Endothelial cell of umbilical vein (primary cell): ENCODE data around the gene FLT1. TPM values are rescaled to one million over a fixed set of nuclear protein-coding genes. Genes with fewer than 3 reads are reported as not detected.
A peak's percentile ranks its signal among the peaks of the same experiment; 100 is the strongest.

Source experiments
- BruUV-seq: library from RNA; stranded (reverse); fragments of 400-500 nt; replicated peaks from 2 replicates; lab custom pipeline; 2021; lab: Mats Ljungman, UMichigan
- CTCF ChIA-PET: fragments of 300-600, 350-600 bp; sonication (Branson Sonifier 250); formaldehyde crosslinking; loops from one replicate; lab custom pipeline; 2021; ENCODE audit warnings: antibody characterized with exemption, inconsistent platforms; lab: Charles Lee
- POLR2A ChIA-PET: fragments of 300-600, 350-600 bp; sonication (Branson Sonifier 250); formaldehyde crosslinking; loops from one replicate; lab custom pipeline; 2021; ENCODE audit warnings: antibody characterized with exemption, inconsistent platforms; lab: Charles Lee
- DNase-seq: peaks from one replicate; pipeline ENCODE4 v3.0.0-alpha.2; 2011; ENCODE audit warnings: low read depth, low spot score
- FAIRE-seq: peaks from 2 replicates; lab custom pipeline; 2011; peaks lifted over from hg19 to GRCh38; lab: Jason Lieb, UNC
- H2AFZ ChIP-seq: 2 replicates; pipeline ENCODE4 v1.6.0; 2012; ENCODE audit warnings: low read depth, low read length, control low read depth, inconsistent platforms
- H3K27ac ChIP-seq: 2 replicates; pipeline ENCODE4 v1.5.1; 2011; ENCODE audit warnings: low read depth, mild to moderate bottlenecking, control low read depth, low read length, moderate library complexity; ENCODE audit not compliant: insufficient read depth
- H3K27me3 ChIP-seq, 2 experiments: 2 replicates each; pipeline versions ENCODE4 v1.6.0 to v1.6.1; 2011; ENCODE audit warnings: low read length in 2 of 2, mixed read lengths in 1 of 2; ENCODE audit not compliant: control insufficient read depth in 2 of 2, insufficient read depth in 2 of 2
- H3K36me3 ChIP-seq, 2 experiments: 2 replicates in 1 of 2; 3 replicates in 1 of 2; pipeline ENCODE4 v1.5.1; 2011; ENCODE audit warnings: low read length in 2 of 2, mild to moderate bottlenecking in 1 of 2, moderate library complexity in 1 of 2; ENCODE audit not compliant: control insufficient read depth in 2 of 2, insufficient read depth in 2 of 2; ENCODE audit errors: extremely low read depth in 1 of 2
- H3K4me1 ChIP-seq: 3 replicates; pipeline ENCODE4 v1.5.1; 2011; ENCODE audit warnings: mild to moderate bottlenecking, low read length; ENCODE audit not compliant: control insufficient read depth, insufficient read depth; ENCODE audit errors: extremely low read depth
- H3K4me2 ChIP-seq: 2 replicates; pipeline ENCODE4 v1.6.1; 2011; ENCODE audit warnings: low read length, control low read depth, mixed read lengths; ENCODE audit not compliant: insufficient read depth
- H3K4me3 ChIP-seq, 3 experiments: fragments of 200-600 bp in 1 of 3; sonication (generic), shearing (Covaris generic) in 1 of 3; replicated peaks in 1 of 3; 2 replicates each; pipeline ENCODE4 v1.5.1; 2011 to 2016; ENCODE audit warnings: control low read depth in 3 of 3, low read length in 3 of 3, mild to moderate bottlenecking in 2 of 3, inconsistent platforms in 1 of 3, low read depth in 1 of 3, moderate library complexity in 1 of 3; ENCODE audit not compliant: insufficient read depth in 1 of 3
- H3K79me2 ChIP-seq: 2 replicates; pipeline ENCODE4 v1.6.0; 2012; ENCODE audit warnings: low read length, inconsistent platforms; ENCODE audit not compliant: control insufficient read depth, insufficient read depth
- H3K9ac ChIP-seq: replicated peaks from 2 replicates; pipeline ENCODE3; 2011; ENCODE audit warnings: low read length, control low read depth; ENCODE audit not compliant: insufficient read depth; ENCODE audit errors: extremely low read depth
- H3K9me1 ChIP-seq: replicated peaks from 3 replicates; pipeline ENCODE4 v1.6.0; 2011; ENCODE audit warnings: mild to moderate bottlenecking, low read length; ENCODE audit not compliant: control insufficient read depth, insufficient read depth; ENCODE audit errors: extremely low read depth
- H3K9me3 ChIP-seq: replicated peaks from 2 replicates; pipeline ENCODE4 v1.5.1; 2012; ENCODE audit warnings: low read length, inconsistent platforms; ENCODE audit not compliant: control insufficient read depth, insufficient read depth
- H4K20me1 ChIP-seq: replicated peaks from 2 replicates; pipeline ENCODE3; 2011; ENCODE audit warnings: mild to moderate bottlenecking, low read length; ENCODE audit not compliant: control insufficient read depth, insufficient read depth; ENCODE audit errors: extremely low read depth
- EZH2 ChIP-seq: IDR thresholded peaks from 2 replicates; pipeline ENCODE4 v1.6.1; 2012; ENCODE audit warnings: borderline replicate concordance, low read depth, mild to moderate bottlenecking, moderate library complexity, low read length, inconsistent platforms; ENCODE audit not compliant: severe bottlenecking
- FOS ChIP-seq: IDR thresholded peaks from 2 replicates; pipeline ENCODE4 v1.6.1; 2011; ENCODE audit warnings: mild to moderate bottlenecking, low read length, moderate library complexity, borderline replicate concordance; ENCODE audit not compliant: insufficient read depth
- GATA2 ChIP-seq: IDR thresholded peaks from 2 replicates; pipeline ENCODE4 v1.7.0; 2011; ENCODE audit warnings: low read depth, mild to moderate bottlenecking, moderate library complexity, mixed read lengths, low read length; ENCODE audit not compliant: insufficient read length, insufficient read depth
- JUN ChIP-seq: IDR thresholded peaks from 2 replicates; pipeline ENCODE4 v1.6.1; 2011; ENCODE audit warnings: borderline replicate concordance, low read depth; ENCODE audit not compliant: insufficient read length, insufficient read depth
- MYC ChIP-seq: IDR thresholded peaks from one replicate; pipeline ENCODE4 v1.6.1; 2011; ENCODE audit warnings: mild to moderate bottlenecking, low read depth, low read length
- POLR2A ChIP-seq: IDR thresholded peaks from 2 replicates; pipeline ENCODE4 v1.6.1; 2012; ENCODE audit warnings: low read depth, mild to moderate bottlenecking, control low read depth, low read length
- POLR2AphosphoS5 ChIP-seq: IDR thresholded peaks from 2 replicates; pipeline ENCODE4 v1.6.1; 2012; ENCODE audit warnings: low read depth, mild to moderate bottlenecking, control low read depth, low read length, moderate library complexity; ENCODE audit not compliant: insufficient read depth
- dilution Hi-C: fragments of 300-500 bp; cut with MboI; formaldehyde crosslinking; loops from one replicate; pipeline ENCODE4 v1.15.0; 2019; ENCODE audit warnings: low sequenced_read_pairs; ENCODE audit not compliant: extremely low pct_ligation_motif_present
- intact Hi-C: fragments of 100-400 bp; cut with micrococcal nuclease; formaldehyde crosslinking; loops from one replicate; pipeline ENCODE4 v1.10.0; 2022
- polyA plus RNA-seq, 4 experiments: library from polyadenylated mRNA; depleted of rRNA in 3 of 4; stranded (reverse) in 3 of 4; unstranded in 1 of 4; fragments of >200 nt; gene quantifications; 2 replicates each; pipeline versions ENCODE4 v1.2.1 to v1.2.3, GENCODE V29; 2011 to 2012; ENCODE audit warnings: missing spikeins in 1 of 4
- total RNA-seq: library from RNA; stranded (reverse); gene quantifications from 2 replicates; pipeline ENCODE4 v1.2.3, GENCODE V29; 2021
- TF ChIP-seq, protein P1 (sequence below): IDR thresholded peaks from 2 replicates; pipeline ENCODE4 v1.6.1; 2011; ENCODE audit not compliant: insufficient read depth, insufficient read length
- TF ChIP-seq, protein P2 (sequence below), 2 donors: IDR thresholded peaks; 1 replicate in 1 of 2; 2 replicates in 1 of 2; pipeline ENCODE4 v1.5.1; 2011; ENCODE audit warnings: low read length in 2 of 2, mild to moderate bottlenecking in 2 of 2, moderate library complexity in 2 of 2, control low read depth in 1 of 2, inconsistent platforms in 1 of 2, low read depth in 1 of 2; ENCODE audit not compliant: insufficient read depth in 1 of 2; ENCODE audit errors: extremely low read depth in 1 of 2

FLT1 gene
- total and polyA plus RNA-seq, 2 donors (not counting 3 experiments of a cell fraction or from before 2014, with no cell fraction given): 16.0 to 104 TPM

DNA sequence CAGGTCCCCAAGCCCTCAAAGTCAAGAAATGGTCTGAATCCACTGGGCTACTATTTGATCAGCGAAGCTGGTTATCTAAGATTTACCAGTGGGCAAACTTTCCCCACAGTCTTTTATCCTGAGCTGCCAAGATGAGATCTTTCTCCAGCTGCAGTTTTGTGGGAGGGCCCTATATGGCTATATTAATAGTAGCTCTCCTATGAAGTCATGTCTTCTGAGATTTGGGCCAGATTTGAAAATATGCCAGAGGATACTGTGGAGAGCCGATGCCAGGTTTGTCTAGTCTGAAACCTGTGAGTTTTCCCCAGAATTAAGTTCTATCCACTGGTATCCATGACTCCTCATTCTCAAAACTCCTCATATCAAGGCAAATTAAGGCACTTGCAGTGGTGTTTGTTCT is 173.2 kb downstream of the FLT1 start:
- ChIA-PET CTCF (interaction anchor here (0.6 to 1.9 kb wide), 3 partner anchors 70 to 495 kb away, joined by 3 to 5 read pairs (median 3); no protein-coding TSS in a partner anchor), POLR2A (no interaction called here)

DNA sequence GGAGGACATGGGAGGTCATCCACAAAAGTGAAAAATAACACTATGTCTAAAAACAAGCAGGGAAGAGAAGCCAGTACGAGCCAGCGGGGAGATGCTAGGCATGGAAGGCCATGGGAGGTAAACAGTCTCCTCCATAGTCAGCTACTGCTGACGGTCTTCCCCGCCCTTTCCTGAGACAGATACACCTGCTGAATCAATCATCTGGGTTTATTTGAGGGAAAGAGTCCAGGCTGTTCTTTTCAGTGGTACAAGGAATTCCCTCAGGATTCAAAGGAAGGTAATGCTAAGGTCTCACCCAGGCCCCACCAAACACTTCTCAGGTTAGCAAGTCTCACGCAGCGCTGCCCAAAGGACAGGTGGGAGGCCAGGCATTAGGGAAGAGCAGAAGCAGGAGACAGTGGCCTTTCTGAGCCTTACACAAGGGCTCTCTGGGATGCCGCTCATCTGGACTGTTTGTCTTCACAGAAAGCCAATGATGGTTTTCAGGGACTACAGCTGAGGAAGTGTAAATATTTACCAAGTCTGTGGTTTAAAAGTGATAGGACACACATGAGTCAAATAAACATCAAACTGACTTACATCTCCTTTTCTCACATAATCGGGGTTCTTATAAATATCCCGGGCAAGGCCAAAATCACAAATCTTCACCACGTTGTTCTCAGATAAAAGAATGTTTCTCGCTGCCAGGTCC is 173.9 kb downstream of the FLT1 start:
- dilution Hi-C loops (loop anchor here (25.0 kb wide), 1 partner anchor 166 kb away; the partner anchor contains the start of gene FLT1), intact Hi-C loops (no loop called here)
- no peak overlapping the region for H3K27ac ChIP-seq
- ChIA-PET POLR2A (no interaction called here), CTCF (interaction anchor here (1.9 kb wide), 1 partner anchor 71 kb away, joined by 5 read pairs; no protein-coding TSS in a partner anchor)
- TF ChIP-seq, protein P1, sequence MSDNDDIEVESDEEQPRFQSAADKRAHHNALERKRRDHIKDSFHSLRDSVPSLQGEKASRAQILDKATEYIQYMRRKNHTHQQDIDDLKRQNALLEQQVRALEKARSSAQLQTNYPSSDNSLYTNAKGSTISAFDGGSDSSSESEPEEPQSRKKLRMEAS: no peak
- TF ChIP-seq POLR2AphosphoS5 (no peak), MYC (no peak), POLR2A (no peak), JUN (no peak), GATA2 (no peak), FOS (no peak), EZH2 (no peak)
- TF ChIP-seq, protein P2, sequence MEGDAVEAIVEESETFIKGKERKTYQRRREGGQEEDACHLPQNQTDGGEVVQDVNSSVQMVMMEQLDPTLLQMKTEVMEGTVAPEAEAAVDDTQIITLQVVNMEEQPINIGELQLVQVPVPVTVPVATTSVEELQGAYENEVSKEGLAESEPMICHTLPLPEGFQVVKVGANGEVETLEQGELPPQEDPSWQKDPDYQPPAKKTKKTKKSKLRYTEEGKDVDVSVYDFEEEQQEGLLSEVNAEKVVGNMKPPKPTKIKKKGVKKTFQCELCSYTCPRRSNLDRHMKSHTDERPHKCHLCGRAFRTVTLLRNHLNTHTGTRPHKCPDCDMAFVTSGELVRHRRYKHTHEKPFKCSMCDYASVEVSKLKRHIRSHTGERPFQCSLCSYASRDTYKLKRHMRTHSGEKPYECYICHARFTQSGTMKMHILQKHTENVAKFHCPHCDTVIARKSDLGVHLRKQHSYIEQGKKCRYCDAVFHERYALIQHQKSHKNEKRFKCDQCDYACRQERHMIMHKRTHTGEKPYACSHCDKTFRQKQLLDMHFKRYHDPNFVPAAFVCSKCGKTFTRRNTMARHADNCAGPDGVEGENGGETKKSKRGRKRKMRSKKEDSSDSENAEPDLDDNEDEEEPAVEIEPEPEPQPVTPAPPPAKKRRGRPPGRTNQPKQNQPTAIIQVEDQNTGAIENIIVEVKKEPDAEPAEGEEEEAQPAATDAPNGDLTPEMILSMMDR (IDR thresholded peaks at IDR 0.05; ENCODE audit: extremely low read depth in 1 of 2, insufficient read depth in 1 of 2, low read depth in 1 of 2, low read length in 2 of 2): no peak
- no peaks in the 10 kb centered on the region for H3K79me2 ChIP-seq
- H3K27me3 ChIP-seq: no peaks in the 10 kb centered on the region
- BruUV-seq: no TSS peak
- H3K4me2 ChIP-seq: no peak overlapping the region
- no peaks in the 10 kb centered on the region for H3K9me3 ChIP-seq
- peak; percentile 31 for FAIRE-seq
- no peaks in the 10 kb centered on the region for H3K9me1 ChIP-seq
- H3K4me1 ChIP-seq: peaks cover 42% of the 10 kb centered on the region
- H3K9ac ChIP-seq: no peak overlapping the region
- peaks cover 2 to 4% of the 10 kb centered on the region in 2 experiments for H3K36me3 ChIP-seq
- no peak for DNase-seq
- H3K4me3 ChIP-seq: no peak overlapping the region
- H4K20me1 ChIP-seq: no peaks in the 10 kb centered on the region
- H2AFZ ChIP-seq: no peak overlapping the region

More for the DNA sequence above, 173.2 kb downstream of the FLT1 start:
- H3K27me3 ChIP-seq: no peaks in the 10 kb centered on the region
- no TSS peak for BruUV-seq
- H3K9ac ChIP-seq: no peak overlapping the region
- H3K4me3 ChIP-seq: no peak overlapping the region
- peak overlapping the region; percentile 86 for H3K27ac ChIP-seq
- FAIRE-seq: no peak
- H3K4me2 ChIP-seq: no peak overlapping the region
- TF ChIP-seq FOS: no peak
- H3K9me3 ChIP-seq: no peaks in the 10 kb centered on the region
- H3K36me3 ChIP-seq: peaks cover 2 to 4% of the 10 kb centered on the region in 2 experiments
- no peaks in the 10 kb centered on the region for H3K9me1 ChIP-seq
- no peaks in the 10 kb centered on the region for H4K20me1 ChIP-seq
- intact Hi-C loops: no loop called here
- no peaks in the 10 kb centered on the region for H3K79me2 ChIP-seq
- no peak overlapping the region for H2AFZ ChIP-seq
- dilution Hi-C loops: loop anchor here (25.0 kb wide), 1 partner anchor 166 kb away; the partner anchor contains the start of gene FLT1
- DNase-seq: no peak
- H3K4me1 ChIP-seq: peaks cover 42% of the 10 kb centered on the region
